Trophoblast cell (in vitro differentiated cells and primary cell): Measurements from ENCODE around the gene ZNF831.

Experiments used
- DNase-seq, 2 donors: peaks; one replicate each; pipeline ENCODE4 v3.0.0-alpha.2; 2016
- H2AFZ ChIP-seq: 2 replicates; pipeline ENCODE4 v1.6.1; 2013; ENCODE audit warnings: low read length, moderate library complexity, mild to moderate bottlenecking; ENCODE audit not compliant: insufficient read depth, poor library complexity
- H2AK5ac ChIP-seq: 2 replicates; pipeline ENCODE4 v1.6.1; 2013; ENCODE audit warnings: mild to moderate bottlenecking, low read length
- H2BK120ac ChIP-seq: 2 replicates; pipeline ENCODE4 v1.6.1; 2013; ENCODE audit warnings: low read length, mild to moderate bottlenecking, moderate library complexity; ENCODE audit not compliant: insufficient read depth, poor library complexity
- H2BK12ac ChIP-seq: 2 replicates; pipeline ENCODE4 v1.6.1; 2013; ENCODE audit warnings: mild to moderate bottlenecking, low read length, moderate library complexity
- H2BK5ac ChIP-seq: 2 replicates; pipeline ENCODE4 v1.6.1; 2013; ENCODE audit warnings: low read length, low read depth, moderate library complexity, mild to moderate bottlenecking; ENCODE audit not compliant: poor library complexity
- H3K14ac ChIP-seq: 2 replicates; pipeline ENCODE4 v1.6.1; 2013; ENCODE audit warnings: mild to moderate bottlenecking, low read length
- H3K18ac ChIP-seq: 2 replicates; pipeline ENCODE4 v1.6.1; 2013; ENCODE audit warnings: mild to moderate bottlenecking, low read length
- H3K23ac ChIP-seq: 2 replicates; pipeline ENCODE4 v1.6.1; 2013; ENCODE audit warnings: low read length
- H3K27ac ChIP-seq: 2 replicates; pipeline ENCODE4 v1.5.1; 2013; ENCODE audit warnings: low read depth, mild to moderate bottlenecking, inconsistent platforms, low read length, moderate library complexity
- H3K27me3 ChIP-seq: 2 replicates; pipeline ENCODE4 v1.6.1; 2013; ENCODE audit warnings: inconsistent platforms, mild to moderate bottlenecking, low read length, moderate library complexity; ENCODE audit not compliant: insufficient read depth
- H3K36me3 ChIP-seq, 2 experiments: 1 replicate in 1 of 2; 2 replicates in 1 of 2; pipeline ENCODE4 v1.6.1; 2013; ENCODE audit warnings: low read length in 2 of 2, mild to moderate bottlenecking in 2 of 2, moderate library complexity in 1 of 2; ENCODE audit not compliant: insufficient read depth in 2 of 2, control insufficient read depth in 1 of 2
- H3K4ac ChIP-seq: 2 replicates; pipeline ENCODE4 v1.6.1; 2013; ENCODE audit warnings: low read depth, mild to moderate bottlenecking, low read length, moderate library complexity
- H3K4me1 ChIP-seq, 2 experiments: 1 replicate in 1 of 2; 2 replicates in 1 of 2; pipeline ENCODE4 v1.6.1; 2013; ENCODE audit warnings: low read length in 2 of 2, mild to moderate bottlenecking in 2 of 2, moderate library complexity in 1 of 2; ENCODE audit not compliant: insufficient read depth in 2 of 2, control insufficient read depth in 1 of 2
- H3K4me2 ChIP-seq: 2 replicates; pipeline ENCODE4 v1.6.1; 2013; ENCODE audit warnings: inconsistent platforms, mild to moderate bottlenecking, low read length, moderate library complexity
- H3K4me3 ChIP-seq: 2 replicates; pipeline ENCODE4 v1.5.1; 2013; ENCODE audit warnings: mild to moderate bottlenecking, low read depth, low read length, inconsistent platforms
- H3K79me1 ChIP-seq: one replicate; pipeline ENCODE4 v1.6.1; 2013; ENCODE audit warnings: low read length
- H3K79me2 ChIP-seq: 2 replicates; pipeline ENCODE4 v1.6.1; 2013; ENCODE audit warnings: low read length, mild to moderate bottlenecking; ENCODE audit not compliant: control insufficient read depth, insufficient read depth, poor library complexity
- H3K9ac ChIP-seq: 2 replicates; pipeline ENCODE4 v1.6.1; 2013; ENCODE audit warnings: mild to moderate bottlenecking, low read length
- H3K9me3 ChIP-seq: 2 replicates; pipeline ENCODE4 v1.6.1; 2013; ENCODE audit warnings: low read depth, mild to moderate bottlenecking, control low read depth, inconsistent platforms, low read length; ENCODE audit not compliant: insufficient read depth
- H4K12ac ChIP-seq: 2 replicates; pipeline ENCODE4 v1.6.1; 2013; ENCODE audit warnings: low read depth, mild to moderate bottlenecking, low read length, moderate library complexity
- H4K8ac ChIP-seq: 2 replicates; pipeline ENCODE4 v1.6.1; 2013; ENCODE audit warnings: low read depth, mild to moderate bottlenecking, low read length, moderate library complexity
- H4K91ac ChIP-seq: one replicate; pipeline ENCODE4 v1.6.1; 2013; ENCODE audit warnings: low read depth, mild to moderate bottlenecking, low read length, moderate library complexity
- WGBS: extraction: QIAGEN DNeasy Blood & Tissue Kit; methylation state at CpG from one replicate; pipeline ENCODE4 v1.1.7; 2013; ENCODE audit warnings: missing lambda C conversion rate; ENCODE audit not compliant: insufficient read length, insufficient coverage; ENCODE audit errors: extremely low coverage; 5-methylcytosine and 5-hydroxymethylcytosine counted together

The ZNF831 gene

GRCh38 chr20:59145247-59145923, 18.2 kb upstream of the ZNF831 start:
- no peak overlapping the region for H2AFZ ChIP-seq
- H3K23ac ChIP-seq: no peak overlapping the region
- H3K18ac ChIP-seq: no peak overlapping the region
- no peak overlapping the region for H2AK5ac ChIP-seq
- H3K27me3 ChIP-seq: no peaks in the 10 kb centered on the region
- H3K36me3 ChIP-seq: no peaks in the 10 kb centered on the region
- peaks cover 3 to 6% of the 10 kb centered on the region in 2 experiments for H3K4me1 ChIP-seq
- H3K9me3 ChIP-seq: peaks cover 3% of the 10 kb centered on the region
- H3K14ac ChIP-seq: no peak overlapping the region
- H3K4me3 ChIP-seq: no peak overlapping the region
- H3K4ac ChIP-seq: no peak overlapping the region
- H4K8ac ChIP-seq: no peak overlapping the region
- no peak overlapping the region for H3K27ac ChIP-seq
- H3K9ac ChIP-seq: no peak overlapping the region
- no peak overlapping the region for H3K4me2 ChIP-seq
- H3K79me1 ChIP-seq: no peaks in the 10 kb centered on the region
- no peak for DNase-seq
- no peak overlapping the region for H4K91ac ChIP-seq
- no peak overlapping the region for H4K12ac ChIP-seq
- no peak overlapping the region for H2BK5ac ChIP-seq
- no peak overlapping the region for H2BK120ac ChIP-seq
- WGBS: no CpG with 5 or more reads among the region's 5 CpGs
- no peak overlapping the region for H2BK12ac ChIP-seq
- no peaks in the 10 kb centered on the region for H3K79me2 ChIP-seq

- Histone ChIP-seq H3K4me3 (no peak overlapping the region), H3K18ac (no peak overlapping the region), H3K4me2 (no peak overlapping the region), H4K8ac (no peak overlapping the region), H3K4ac (no peak overlapping the region), H3K9me3 (peaks cover 3% of the 10 kb centered on the region), H4K12ac (no peak overlapping the region), H3K79me1 (no peaks in the 10 kb centered on the region), H2BK12ac (no peak overlapping the region), H2BK5ac (no peak overlapping the region), H2AFZ (no peak overlapping the region), H3K23ac (no peak overlapping the region), H3K27ac (no peak overlapping the region), H3K27me3 (no peaks in the 10 kb centered on the region), H2AK5ac (no peak overlapping the region), H4K91ac (no peak overlapping the region), H3K9ac (no peak overlapping the region), H3K14ac (no peak overlapping the region), H3K79me2 (no peaks in the 10 kb centered on the region), H3K4me1 (peaks cover 3 to 6% of the 10 kb centered on the region in 2 experiments), H3K36me3 (no peaks in the 10 kb centered on the region), H2BK120ac (no peak overlapping the region)
- WGBS: no CpG with 5 or more reads among the region's 23 CpGs
- no peak for DNase-seq
These were observed 17.5 kb upstream of the ZNF831 start for GRCh38 chr20:59145924-59146779.

DNA sequence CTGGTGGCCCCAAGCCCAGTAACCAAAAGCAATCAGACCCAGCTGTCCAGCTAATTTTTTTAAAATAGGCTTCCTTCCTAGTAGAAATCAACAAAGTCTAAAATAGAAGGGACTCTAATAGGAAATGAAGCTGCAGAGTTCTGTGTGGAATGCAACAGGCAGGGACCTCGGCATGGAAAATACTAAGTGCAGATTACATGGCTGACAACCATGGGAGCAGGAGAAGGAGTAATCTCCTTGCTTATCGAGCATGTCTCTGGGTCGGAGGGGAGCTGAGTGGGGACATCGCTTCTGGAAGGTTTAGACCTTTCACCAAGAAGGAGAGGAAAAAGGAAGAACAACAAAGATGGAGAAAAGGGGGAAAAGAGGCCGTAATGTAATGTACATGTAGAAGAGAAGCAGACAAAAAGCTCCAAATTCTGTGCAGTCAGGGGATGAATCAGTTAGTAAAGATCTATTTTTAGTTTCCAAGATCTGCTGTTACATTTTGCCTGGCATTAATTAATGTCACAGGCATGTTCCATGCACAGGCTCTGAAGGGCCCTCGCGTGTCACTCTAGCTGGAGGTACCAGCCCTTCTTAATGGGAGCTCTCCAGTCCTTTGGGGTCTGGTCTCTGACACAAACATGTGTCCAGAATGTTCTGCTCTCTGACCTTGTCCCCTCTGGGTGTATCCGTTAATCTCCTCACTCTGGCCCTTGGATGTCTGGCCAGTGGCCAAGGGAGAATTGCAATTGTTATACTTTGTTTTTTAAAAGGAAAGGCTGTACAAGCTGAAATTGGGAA, 16.6 kb upstream of the ZNF831 start:
- no peak for DNase-seq
- WGBS: no CpG with 5 or more reads among the region's 8 CpGs
- Histone ChIP-seq H3K27me3 (no peaks in the 10 kb centered on the region), H4K12ac (no peak overlapping the region), H2BK120ac (no peak overlapping the region), H3K4me1 (peaks cover 3 to 6% of the 10 kb centered on the region in 2 experiments), H3K4ac (no peak overlapping the region), H3K27ac (no peak overlapping the region), H3K79me2 (no peaks in the 10 kb centered on the region), H2BK12ac (no peak overlapping the region), H3K18ac (no peak overlapping the region), H3K4me3 (no peak overlapping the region), H2AK5ac (no peak overlapping the region), H3K9ac (no peak overlapping the region), H4K8ac (no peak overlapping the region), H2BK5ac (no peak overlapping the region), H3K79me1 (no peaks in the 10 kb centered on the region), H4K91ac (no peak overlapping the region), H3K14ac (no peak overlapping the region), H3K23ac (no peak overlapping the region), H2AFZ (no peak overlapping the region), H3K4me2 (no peak overlapping the region), H3K36me3 (no peaks in the 10 kb centered on the region), H3K9me3 (peaks cover 3% of the 10 kb centered on the region)

DNA sequence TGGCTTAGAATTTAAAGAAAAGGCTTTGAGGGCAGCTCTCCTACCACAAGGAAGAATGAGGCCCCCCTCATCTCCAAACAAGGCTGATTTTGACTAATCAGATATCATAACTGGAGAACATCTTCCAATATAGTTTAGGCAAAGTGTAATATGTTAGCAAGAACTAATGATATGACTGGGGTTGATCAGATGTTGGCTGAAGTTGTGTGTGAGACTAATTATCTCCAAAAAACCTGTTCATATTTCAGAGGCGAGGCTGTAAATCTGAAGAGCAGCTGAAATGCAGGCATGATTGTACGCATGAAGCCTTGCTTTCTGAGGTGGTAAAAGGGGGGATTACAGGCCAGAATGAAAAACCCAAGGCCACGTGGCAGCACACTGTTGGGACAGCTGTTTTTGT, 16.0 kb upstream of the ZNF831 start:
- Histone ChIP-seq H3K18ac (no peak overlapping the region), H3K79me1 (no peaks in the 10 kb centered on the region), H3K4me2 (no peak overlapping the region), H3K9me3 (peaks cover 6% of the 10 kb centered on the region), H3K4me1 (peaks cover 3 to 6% of the 10 kb centered on the region in 2 experiments), H2BK120ac (no peak overlapping the region), H4K12ac (no peak overlapping the region), H3K14ac (no peak overlapping the region), H4K91ac (no peak overlapping the region), H3K4me3 (no peak overlapping the region), H3K27ac (no peak overlapping the region), H3K9ac (no peak overlapping the region), H3K36me3 (no peaks in the 10 kb centered on the region), H2BK5ac (no peak overlapping the region), H3K27me3 (no peaks in the 10 kb centered on the region), H3K79me2 (no peaks in the 10 kb centered on the region), H3K23ac (no peak overlapping the region), H3K4ac (no peak overlapping the region), H2BK12ac (no peak overlapping the region), H2AK5ac (no peak overlapping the region), H4K8ac (no peak overlapping the region), H2AFZ (no peak overlapping the region)
- no peak for DNase-seq
- WGBS: no CpG with 5 or more reads among the region's 3 CpGs
